HG02840 (cell line): Measurements from ENCODE around the gene DNMT1.

Experiments
- ATAC-seq: cut with Tn5 transposase; IDR thresholded peaks from one replicate; pipeline ENCODE4 v1.9.1; 2021; ENCODE audit warnings: mild to moderate bottlenecking, moderate library complexity, moderate number of reproducible peaks; ENCODE audit not compliant: unreplicated experiment, low FRiP score

DNMT1 gene

GRCh38 chr19:10143681-10144080 is 51.1 kb downstream of the DNMT1 start:
- no peak for ATAC-seq

GRCh38 chr19:10142701-10143375 is 51.9 kb downstream of the DNMT1 start:
- ATAC-seq, result no peak

- ATAC-seq, result no peak
Measured at GRCh38 chr19:10141973-10142372, 52.8 kb downstream of the DNMT1 start.

- ATAC-seq, result no peak
Measured at GRCh38 chr19:10141479-10141878, 53.3 kb downstream of the DNMT1 start.

- ATAC-seq, result no peak
Measured at GRCh38 chr19:10139952-10140351, 54.8 kb downstream of the DNMT1 start.

- no peak for ATAC-seq
Measured at GRCh38 chr19:10138879-10139795, 55.6 kb downstream of the DNMT1 start.

- ATAC-seq, result no peak
Measured at GRCh38 chr19:10137751-10138682, 56.7 kb downstream of the DNMT1 start.

GRCh38 chr19:10136936-10137335 is 57.8 kb downstream of the DNMT1 start:
- ATAC-seq, result no peak

GRCh38 chr19:10135551-10136334 is 59.0 kb downstream of the DNMT1 start:
- no peak for ATAC-seq

- no peak for ATAC-seq
Measured at GRCh38 chr19:10134040-10134439, 60.7 kb downstream of the DNMT1 start.

GRCh38 chr19:10133596-10133995 is 61.2 kb downstream of the DNMT1 start:
- no peak for ATAC-seq

- ATAC-seq, result no peak
Measured at GRCh38 chr19:10132905-10133304, 61.8 kb downstream of the DNMT1 start.

GRCh38 chr19:10126213-10126639 is 68.5 kb downstream of the DNMT1 start:
- no peak for ATAC-seq

- ATAC-seq, result no peak
Measured at GRCh38 chr19:10124429-10124828, 70.3 kb downstream of the DNMT1 start.

GRCh38 chr19:10122045-10122444 is 72.7 kb downstream of the DNMT1 start:
- ATAC-seq, result no peak

GRCh38 chr19:10120538-10121189 is 74.1 kb downstream of the DNMT1 start:
- no peak for ATAC-seq

GRCh38 chr19:10118960-10119359 is 75.8 kb downstream of the DNMT1 start:
- no peak for ATAC-seq

GRCh38 chr19:10116866-10117616 is 77.7 kb downstream of the DNMT1 start:
- ATAC-seq, result no peak
